ENCODE results near the gene HMCN2. TPM values are rescaled to one million over a fixed set of nuclear protein-coding genes. Genes with fewer than 3 reads are reported as not detected.

The HMCN2 gene
- total and polyA plus RNA-seq, 2 donors (not counting 3 experiments of a cell fraction or from before 2014, with no cell fraction given) = 0.04 to 0.24 TPM

DNA sequence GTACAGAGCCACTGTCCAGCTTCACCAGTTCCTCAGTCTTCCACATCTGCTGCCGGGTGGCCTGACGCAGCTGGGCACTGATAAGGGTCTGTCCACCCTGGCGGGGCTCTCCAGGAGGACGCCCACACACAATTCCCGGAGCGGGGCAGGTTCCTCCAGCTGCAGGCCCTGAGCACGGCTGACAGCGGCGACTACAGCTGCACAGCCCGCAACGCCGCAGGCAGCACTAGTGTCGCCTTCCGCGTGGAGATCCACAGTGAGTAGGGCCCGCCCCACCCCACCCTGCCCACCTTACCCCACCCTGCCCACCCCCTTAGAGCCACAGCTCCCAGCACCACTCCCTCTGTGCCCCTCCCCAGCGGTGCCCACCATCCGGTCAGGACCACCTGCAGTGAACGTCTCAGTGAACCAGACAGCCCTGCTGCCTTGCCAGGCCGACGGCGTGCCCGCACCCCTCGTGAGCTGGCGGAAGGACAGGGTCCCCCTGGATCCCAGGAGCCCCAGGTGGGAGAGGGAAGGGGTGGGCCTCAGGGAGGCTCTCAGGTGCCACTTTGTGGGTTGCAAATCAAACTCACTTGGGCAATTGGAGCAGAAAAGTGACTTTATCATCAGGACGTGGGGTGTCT, 130.4 kb downstream of the HMCN2 start:
- no peaks in the 10 kb centered on the region for H3K36me3 ChIP-seq (ENCODE audit: control insufficient read depth in 2 of 2, extremely low read depth in 1 of 2, insufficient read depth in 2 of 2, low read length in 2 of 2)
- H3K9ac ChIP-seq (replicated peaks; ENCODE audit: extremely low read depth, insufficient read depth, low read length) = no peak overlapping the region
- ChIA-PET CTCF (no interaction called here), POLR2A (no interaction called here)
- no peaks in the 10 kb centered on the region for H3K79me2 ChIP-seq (ENCODE audit: control insufficient read depth, insufficient read depth, low read length)
- FAIRE-seq = no peak
- H2AFZ ChIP-seq (ENCODE audit: low read depth, low read length) = no peak overlapping the region
- dilution Hi-C loops (cut with MboI; ENCODE audit: extremely low pct_ligation_motif_present, low sequenced_read_pairs) = no loop called here
- H3K27me3 ChIP-seq (ENCODE audit: control insufficient read depth in 2 of 2, insufficient read depth in 2 of 2, low read length in 2 of 2) = no peaks in the 10 kb centered on the region
- H4K20me1 ChIP-seq (replicated peaks; ENCODE audit: control insufficient read depth, extremely low read depth, insufficient read depth, low read length) = no peaks in the 10 kb centered on the region
- H3K9me3 ChIP-seq (replicated peaks; ENCODE audit: control insufficient read depth, insufficient read depth, low read length) = no peaks in the 10 kb centered on the region
- no peaks in the 10 kb centered on the region for H3K4me1 ChIP-seq (ENCODE audit: control insufficient read depth, extremely low read depth, insufficient read depth, low read length)
- no peak for DNase-seq (ENCODE audit: low read depth, low spot score)
- H3K9me1 ChIP-seq (replicated peaks; ENCODE audit: control insufficient read depth, extremely low read depth, insufficient read depth, low read length) = no peaks in the 10 kb centered on the region
- intact Hi-C loops (cut with micrococcal nuclease) = no loop called here
- TF ChIP-seq, protein P1, sequence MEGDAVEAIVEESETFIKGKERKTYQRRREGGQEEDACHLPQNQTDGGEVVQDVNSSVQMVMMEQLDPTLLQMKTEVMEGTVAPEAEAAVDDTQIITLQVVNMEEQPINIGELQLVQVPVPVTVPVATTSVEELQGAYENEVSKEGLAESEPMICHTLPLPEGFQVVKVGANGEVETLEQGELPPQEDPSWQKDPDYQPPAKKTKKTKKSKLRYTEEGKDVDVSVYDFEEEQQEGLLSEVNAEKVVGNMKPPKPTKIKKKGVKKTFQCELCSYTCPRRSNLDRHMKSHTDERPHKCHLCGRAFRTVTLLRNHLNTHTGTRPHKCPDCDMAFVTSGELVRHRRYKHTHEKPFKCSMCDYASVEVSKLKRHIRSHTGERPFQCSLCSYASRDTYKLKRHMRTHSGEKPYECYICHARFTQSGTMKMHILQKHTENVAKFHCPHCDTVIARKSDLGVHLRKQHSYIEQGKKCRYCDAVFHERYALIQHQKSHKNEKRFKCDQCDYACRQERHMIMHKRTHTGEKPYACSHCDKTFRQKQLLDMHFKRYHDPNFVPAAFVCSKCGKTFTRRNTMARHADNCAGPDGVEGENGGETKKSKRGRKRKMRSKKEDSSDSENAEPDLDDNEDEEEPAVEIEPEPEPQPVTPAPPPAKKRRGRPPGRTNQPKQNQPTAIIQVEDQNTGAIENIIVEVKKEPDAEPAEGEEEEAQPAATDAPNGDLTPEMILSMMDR (IDR thresholded peaks at IDR 0.05; ENCODE audit: extremely low read depth in 1 of 2, insufficient read depth in 1 of 2, low read depth in 1 of 2, low read length in 2 of 2) = no peak
- no peak for TF ChIP-seq MYC (IDR thresholded peaks at IDR 0.05; ENCODE audit: low read depth, low read length)
- no peak for TF ChIP-seq POLR2AphosphoS5 (IDR thresholded peaks at IDR 0.05; ENCODE audit: insufficient read depth, low read depth, low read length)
- no peak for TF ChIP-seq FOS (IDR thresholded peaks at IDR 0.05; ENCODE audit: borderline replicate concordance, insufficient read depth, low read length)
- no peak for TF ChIP-seq EZH2 (IDR thresholded peaks at IDR 0.05; ENCODE audit: borderline replicate concordance, low read depth, low read length, severe bottlenecking)
- TF ChIP-seq POLR2A (IDR thresholded peaks at IDR 0.05; ENCODE audit: low read depth, low read length) = no peak
- no TSS peak for BruUV-seq (replicated peaks)
- H3K27ac ChIP-seq (ENCODE audit: insufficient read depth, low read depth, low read length) = no peak overlapping the region
- H3K4me3 ChIP-seq (replicated peaks in 1 of 3; ENCODE audit: insufficient read depth in 1 of 3, low read depth in 1 of 3, low read length in 3 of 3) = no peak overlapping the region
- no peak overlapping the region for H3K4me2 ChIP-seq (ENCODE audit: insufficient read depth, low read length)
